HepG2 (cell line): ENCODE measurements around the gene CASKIN2. TPM values are rescaled to one million over a fixed set of nuclear protein-coding genes. Genes with fewer than 3 reads are reported as not detected.

Source experiments
- ARID2 ChIP-seq: sonication (generic); formaldehyde crosslinking; IDR thresholded peaks from 2 replicates; pipeline ENCODE4 v1.8.1; 2022; ENCODE audit warnings: mild to moderate bottlenecking, missing genetic modification reagents, borderline replicate concordance
- ERF ChIP-seq: IDR thresholded peaks from 2 replicates; pipeline ENCODE4 v1.6.1; 2018; ENCODE audit warnings: missing biosample characterization, missing genetic modification reagents
- FIP1L1 ChIP-seq: fragments of 200-400 bp; formaldehyde crosslinking; IDR thresholded peaks from 2 replicates; pipeline ENCODE4 v1.6.1; 2018; ENCODE audit warnings: low read depth, mild to moderate bottlenecking, low read length, moderate library complexity, borderline replicate concordance; ENCODE audit not compliant: insufficient read depth
- GTF3A ChIP-seq: sonication (generic); formaldehyde crosslinking; conservative IDR thresholded peaks from 2 replicates; pipeline ENCODE4 v1.4.0; 2020; ENCODE audit warnings: mild to moderate bottlenecking, missing genetic modification reagents
- MXI1 ChIP-seq: IDR thresholded peaks from 3 replicates; pipeline ENCODE4 v1.6.1; 2012; ENCODE audit warnings: low read depth, low read length, inconsistent platforms, borderline replicate concordance
- NFKB2 ChIP-seq: sonication (generic); formaldehyde crosslinking; IDR thresholded peaks from 2 replicates; pipeline ENCODE4 v1.4.0; 2020; ENCODE audit warnings: missing genetic modification reagents, borderline replicate concordance
- SAP130 ChIP-seq: IDR thresholded peaks from 2 replicates; pipeline ENCODE4 v1.6.1; 2016; ENCODE audit warnings: low read depth
- ZFP90 ChIP-seq: sonication (generic); formaldehyde crosslinking; IDR thresholded peaks from 2 replicates; pipeline ENCODE4 v1.8.0; 2022; ENCODE audit warnings: missing genetic modification reagents, mild to moderate bottlenecking, inconsistent platforms, borderline replicate concordance
- ZNF101 ChIP-seq: sonication (generic); formaldehyde crosslinking; IDR thresholded peaks from 2 replicates; pipeline ENCODE4 v1.4.0; 2020; ENCODE audit warnings: mild to moderate bottlenecking, low read depth, missing genetic modification reagents, borderline replicate concordance
- ZNF124 ChIP-seq: sonication (generic); formaldehyde crosslinking; IDR thresholded peaks from 2 replicates; pipeline ENCODE4 v1.4.0; 2020; ENCODE audit warnings: missing genetic modification reagents
- ZNF326 ChIP-seq: sonication (generic); formaldehyde crosslinking; IDR thresholded peaks from 2 replicates; pipeline ENCODE4 v1.4.0; 2020; ENCODE audit warnings: missing genetic modification reagents, borderline replicate concordance
- ZNF569 ChIP-seq: sonication (generic); formaldehyde crosslinking; IDR thresholded peaks from 2 replicates; pipeline ENCODE4 v1.5.0; 2020; ENCODE audit warnings: mild to moderate bottlenecking, missing genetic modification reagents, moderate library complexity, borderline replicate concordance
- ZNF788 ChIP-seq: sonication (generic); formaldehyde crosslinking; IDR thresholded peaks from 2 replicates; pipeline ENCODE4 v1.5.0; 2020; ENCODE audit warnings: mild to moderate bottlenecking, missing genetic modification reagents, borderline replicate concordance
- polyA plus RNA-seq, 8 experiments: library from polyadenylated mRNA; depleted of rRNA in 3 of 8; stranded (reverse) in 7 of 8; unstranded in 1 of 8; fragments of >200 nt; fragmentation: Illumina TruSeq in 4 of 8; extraction: Trizol in 4 of 8; gene quantifications; 2 replicates each; pipeline versions ENCODE4 v1.2.1 to v1.2.3, GENCODE V29; 2011 to 2016; ENCODE audit warnings: low read depth in 4 of 8, missing spikeins in 1 of 8, mixed read lengths in 1 of 8; ENCODE audit not compliant: insufficient read depth in 1 of 8
- total RNA-seq, 5 experiments: library from RNA; depleted of rRNA; stranded (reverse); fragments of >200 nt; fragmentation: Illumina TruSeq; extraction: Trizol; gene quantifications; 2 replicates each; pipeline ENCODE4 v1.2.3, GENCODE V29; 2016; ENCODE audit warnings: low read depth in 1 of 5
- TF ChIP-seq, protein P1 (sequence below): sonication (generic); formaldehyde crosslinking; IDR thresholded peaks from 2 replicates; pipeline ENCODE4 v1.4.0; 2020; ENCODE audit warnings: missing genetic modification reagents
- TF ChIP-seq, protein P2 (sequence below): sonication (generic); formaldehyde crosslinking; IDR thresholded peaks from 2 replicates; pipeline ENCODE4 v1.5.0; 2020; ENCODE audit warnings: missing genetic modification reagents
- TF ChIP-seq, protein P3 (sequence below): IDR thresholded peaks from 2 replicates; pipeline ENCODE4 v1.6.1; 2016
- TF ChIP-seq, protein P4 (sequence below): sonication (generic); formaldehyde crosslinking; IDR thresholded peaks from 2 replicates; pipeline ENCODE4 v1.4.0; 2020; ENCODE audit warnings: missing genetic modification reagents, borderline replicate concordance

Gene CASKIN2
- total and polyA plus RNA-seq, 2 of the 13 experiments (the other 11 are each of a cell fraction or from before 2014, with no cell fraction given), result 5.2 to 7.8 TPM

DNA sequence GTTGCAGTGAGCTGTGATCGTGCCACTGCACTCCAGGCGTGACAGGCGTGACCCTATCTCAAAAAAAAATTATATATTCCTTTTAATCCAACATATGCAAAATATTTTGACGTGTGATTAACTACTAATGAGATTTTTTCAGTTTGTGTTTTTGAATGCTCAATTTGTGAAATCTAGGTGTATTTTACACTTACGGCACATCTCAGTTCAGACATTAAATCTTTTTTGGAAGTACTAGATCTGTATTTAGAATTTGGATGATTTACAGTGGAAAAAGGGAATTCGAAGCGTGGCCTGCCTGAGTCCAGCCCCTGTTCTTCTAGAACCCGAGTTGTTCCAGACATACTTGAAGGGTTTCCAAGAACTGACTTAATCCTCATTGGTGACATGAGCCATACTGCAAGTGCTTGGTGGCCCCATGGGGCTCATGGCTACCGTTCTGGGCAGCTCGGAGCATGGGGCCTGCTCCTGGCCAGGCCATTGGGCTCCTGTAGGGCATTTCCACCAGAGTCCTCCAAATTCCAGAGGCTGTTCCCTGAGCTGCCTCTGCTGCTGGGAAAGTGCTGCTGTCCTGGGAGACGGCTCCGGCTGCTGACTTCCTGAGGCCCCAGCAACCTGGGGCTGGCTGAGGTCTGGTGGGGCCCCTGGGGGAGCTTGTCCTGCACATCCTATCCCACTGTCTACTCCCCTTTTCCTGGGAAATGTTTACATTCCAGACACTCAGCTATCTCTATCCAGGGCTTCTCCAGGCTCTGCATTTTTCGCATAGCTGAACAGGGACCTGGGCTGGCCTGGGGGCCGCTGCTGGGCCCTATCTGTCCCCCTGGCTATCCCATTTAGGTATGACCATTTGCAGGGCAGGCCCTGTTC, 37.3 kb upstream of the CASKIN2 start (continued):
- peak; percentile 66 for TF ChIP-seq ERF (CRISPR knock-in tag)
- no peak; the same call in none of the 2 replicates for TF ChIP-seq ZNF124 (CRISPR knock-in tag)
- TF ChIP-seq ZNF101 (CRISPR knock-in tag), result no peak
- TF ChIP-seq ZNF569 (CRISPR knock-in tag), result no peak
- 0 out of 3 replicates have a peak, but pooled peaks have one; percentile 11 for TF ChIP-seq MXI1
- TF ChIP-seq, protein P1, sequence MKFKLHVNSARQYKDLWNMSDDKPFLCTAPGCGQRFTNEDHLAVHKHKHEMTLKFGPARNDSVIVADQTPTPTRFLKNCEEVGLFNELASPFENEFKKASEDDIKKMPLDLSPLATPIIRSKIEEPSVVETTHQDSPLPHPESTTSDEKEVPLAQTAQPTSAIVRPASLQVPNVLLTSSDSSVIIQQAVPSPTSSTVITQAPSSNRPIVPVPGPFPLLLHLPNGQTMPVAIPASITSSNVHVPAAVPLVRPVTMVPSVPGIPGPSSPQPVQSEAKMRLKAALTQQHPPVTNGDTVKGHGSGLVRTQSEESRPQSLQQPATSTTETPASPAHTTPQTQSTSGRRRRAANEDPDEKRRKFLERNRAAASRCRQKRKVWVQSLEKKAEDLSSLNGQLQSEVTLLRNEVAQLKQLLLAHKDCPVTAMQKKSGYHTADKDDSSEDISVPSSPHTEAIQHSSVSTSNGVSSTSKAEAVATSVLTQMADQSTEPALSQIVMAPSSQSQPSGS (CRISPR knock-in tag), result peak; percentile 52; the same call in 1 of the 2 replicates
- TF ChIP-seq, protein P2, sequence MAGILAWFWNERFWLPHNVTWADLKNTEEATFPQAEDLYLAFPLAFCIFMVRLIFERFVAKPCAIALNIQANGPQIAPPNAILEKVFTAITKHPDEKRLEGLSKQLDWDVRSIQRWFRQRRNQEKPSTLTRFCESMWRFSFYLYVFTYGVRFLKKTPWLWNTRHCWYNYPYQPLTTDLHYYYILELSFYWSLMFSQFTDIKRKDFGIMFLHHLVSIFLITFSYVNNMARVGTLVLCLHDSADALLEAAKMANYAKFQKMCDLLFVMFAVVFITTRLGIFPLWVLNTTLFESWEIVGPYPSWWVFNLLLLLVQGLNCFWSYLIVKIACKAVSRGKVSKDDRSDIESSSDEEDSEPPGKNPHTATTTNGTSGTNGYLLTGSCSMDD (CRISPR knock-in tag), result no peak
- no peak; the same call in 1 of the 2 replicates for TF ChIP-seq ZFP90
- TF ChIP-seq SAP130 (CRISPR knock-in tag), result peak; percentile 85
- TF ChIP-seq, protein P3, sequence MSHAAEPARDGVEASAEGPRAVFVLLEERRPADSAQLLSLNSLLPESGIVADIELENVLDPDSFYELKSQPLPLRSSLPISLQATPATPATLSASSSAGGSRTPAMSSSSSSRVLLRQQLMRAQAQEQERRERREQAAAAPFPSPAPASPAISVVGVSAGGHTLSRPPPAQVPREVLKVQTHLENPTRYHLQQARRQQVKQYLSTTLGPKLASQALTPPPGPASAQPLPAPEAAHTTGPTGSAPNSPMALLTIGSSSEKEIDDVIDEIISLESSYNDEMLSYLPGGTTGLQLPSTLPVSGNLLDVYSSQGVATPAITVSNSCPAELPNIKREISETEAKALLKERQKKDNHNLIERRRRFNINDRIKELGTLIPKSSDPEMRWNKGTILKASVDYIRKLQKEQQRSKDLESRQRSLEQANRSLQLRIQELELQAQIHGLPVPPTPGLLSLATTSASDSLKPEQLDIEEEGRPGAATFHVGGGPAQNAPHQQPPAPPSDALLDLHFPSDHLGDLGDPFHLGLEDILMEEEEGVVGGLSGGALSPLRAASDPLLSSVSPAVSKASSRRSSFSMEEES (CRISPR knock-in tag), result peak; percentile 59
- TF ChIP-seq ZNF326 (CRISPR knock-in tag), result no peak
- no peak for TF ChIP-seq GTF3A (CRISPR knock-in tag)
- TF ChIP-seq FIP1L1, result no peak
- no peak for TF ChIP-seq ARID2 (CRISPR knock-in tag)
- TF ChIP-seq, protein P4, sequence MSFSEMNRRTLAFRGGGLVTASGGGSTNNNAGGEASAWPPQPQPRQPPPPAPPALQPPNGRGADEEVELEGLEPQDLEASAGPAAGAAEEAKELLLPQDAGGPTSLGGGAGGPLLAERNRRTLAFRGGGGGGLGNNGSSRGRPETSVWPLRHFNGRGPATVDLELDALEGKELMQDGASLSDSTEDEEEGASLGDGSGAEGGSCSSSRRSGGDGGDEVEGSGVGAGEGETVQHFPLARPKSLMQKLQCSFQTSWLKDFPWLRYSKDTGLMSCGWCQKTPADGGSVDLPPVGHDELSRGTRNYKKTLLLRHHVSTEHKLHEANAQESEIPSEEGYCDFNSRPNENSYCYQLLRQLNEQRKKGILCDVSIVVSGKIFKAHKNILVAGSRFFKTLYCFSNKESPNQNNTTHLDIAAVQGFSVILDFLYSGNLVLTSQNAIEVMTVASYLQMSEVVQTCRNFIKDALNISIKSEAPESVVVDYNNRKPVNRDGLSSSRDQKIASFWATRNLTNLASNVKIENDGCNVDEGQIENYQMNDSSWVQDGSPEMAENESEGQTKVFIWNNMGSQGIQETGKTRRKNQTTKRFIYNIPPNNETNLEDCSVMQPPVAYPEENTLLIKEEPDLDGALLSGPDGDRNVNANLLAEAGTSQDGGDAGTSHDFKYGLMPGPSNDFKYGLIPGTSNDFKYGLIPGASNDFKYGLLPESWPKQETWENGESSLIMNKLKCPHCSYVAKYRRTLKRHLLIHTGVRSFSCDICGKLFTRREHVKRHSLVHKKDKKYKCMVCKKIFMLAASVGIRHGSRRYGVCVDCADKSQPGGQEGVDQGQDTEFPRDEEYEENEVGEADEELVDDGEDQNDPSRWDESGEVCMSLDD (CRISPR knock-in tag), result peak; percentile 95; the same call in 1 of the 2 replicates
- TF ChIP-seq NFKB2 (CRISPR knock-in tag), result peak; percentile 75; the same call in 1 of the 2 replicates
- TF ChIP-seq ZNF788 (CRISPR knock-in tag), result peak; percentile 66; the same call in 1 of the 2 replicates
